Smooth muscle cell (in vitro differentiated cells): ENCODE measurements around the gene TGIF1. TPM values are rescaled to one million over a fixed set of nuclear protein-coding genes. Genes with fewer than 3 reads are reported as not detected.
A peak's percentile ranks its signal among the peaks of the same experiment; 100 is the strongest.

Experiments used
- DNase-seq: peaks from one replicate; lab custom pipeline; 2025; ENCODE audit not compliant: unreplicated experiment; lab: John Stamatoyannopoulos, UW
- H2AFZ ChIP-seq: fragments of 200-600 bp; sonication (generic); 2 replicates; pipeline ENCODE4 v1.6.0; 2016; ENCODE audit warnings: antibody characterized with exemption, low read depth, mild to moderate bottlenecking
- H3F3A ChIP-seq: fragments of 200-600 bp; sonication (generic); 2 replicates; pipeline ENCODE4 v1.6.0; 2017; ENCODE audit warnings: antibody characterized with exemption, low read depth
- H3K27ac ChIP-seq: fragments of 200-600 bp; sonication (generic); 2 replicates; pipeline ENCODE4 v1.5.1; 2016; ENCODE audit warnings: low read depth, mild to moderate bottlenecking
- H3K27me3 ChIP-seq: fragments of 200-600 bp; sonication (generic); 2 replicates; pipeline ENCODE4 v1.6.1; 2016; ENCODE audit warnings: low read depth, mild to moderate bottlenecking
- H3K36me3 ChIP-seq: fragments of 200-600 bp; sonication (generic); 2 replicates; pipeline ENCODE4 v1.5.1; 2016; ENCODE audit warnings: low read depth
- H3K4me1 ChIP-seq: fragments of 200-600 bp; sonication (generic); 2 replicates; pipeline ENCODE4 v1.5.1; 2016; ENCODE audit warnings: low read depth
- H3K4me2 ChIP-seq: fragments of 200-600 bp; sonication (generic); 2 replicates; pipeline ENCODE4 v1.6.0; 2016; ENCODE audit warnings: mild to moderate bottlenecking
- H3K4me3 ChIP-seq: fragments of 200-600 bp; sonication (generic); 2 replicates; pipeline ENCODE4 v1.5.1; 2016; ENCODE audit warnings: mild to moderate bottlenecking
- H3K79me2 ChIP-seq: fragments of 200-600 bp; sonication (generic); 2 replicates; pipeline ENCODE4 v1.6.0; 2016; ENCODE audit warnings: low read depth, mild to moderate bottlenecking
- H3K9ac ChIP-seq: fragments of 200-600 bp; sonication (generic); 2 replicates; pipeline ENCODE4 v1.6.0; 2016; ENCODE audit warnings: low read depth
- H3K9me3 ChIP-seq: fragments of 200-600 bp; sonication (generic); replicated peaks from 2 replicates; pipeline ENCODE4 v1.5.1; 2016; ENCODE audit warnings: low read depth
- H4K20me1 ChIP-seq: fragments of 200-600 bp; sonication (generic); 2 replicates; pipeline ENCODE4 v1.6.0; 2016; ENCODE audit warnings: low read depth
- CTCF ChIP-seq: fragments of 200-600 bp; sonication (generic); IDR thresholded peaks from 2 replicates; pipeline ENCODE4 v1.5.1; 2017; ENCODE audit warnings: borderline replicate concordance, mild to moderate bottlenecking, antibody characterized with exemption; ENCODE audit not compliant: insufficient read depth, poor library complexity, severe bottlenecking
- WGBS: methylation state at CpG from one replicate; pipeline ENCODE4 v1.1.7; 2016; ENCODE audit warnings: low lambda C conversion rate; 5-methylcytosine and 5-hydroxymethylcytosine counted together
- polyA plus RNA-seq: library from polyadenylated mRNA; unstranded; fragments of >200 nt; fragmentation: Nextera tagmentation; extraction: Ambion mirVana; gene quantifications from 2 replicates; pipeline ENCODE4 v1.2.1, GENCODE V29; 2016
- total RNA-seq: library from RNA; depleted of rRNA; stranded (reverse); fragments of >200 nt; gene quantifications from 2 replicates; pipeline ENCODE4 v1.2.3, GENCODE V29; 2014

Gene TGIF1
- total and polyA plus RNA-seq, 2 experiments from 2014 or later = 96.7 to 165 TPM

DNA sequence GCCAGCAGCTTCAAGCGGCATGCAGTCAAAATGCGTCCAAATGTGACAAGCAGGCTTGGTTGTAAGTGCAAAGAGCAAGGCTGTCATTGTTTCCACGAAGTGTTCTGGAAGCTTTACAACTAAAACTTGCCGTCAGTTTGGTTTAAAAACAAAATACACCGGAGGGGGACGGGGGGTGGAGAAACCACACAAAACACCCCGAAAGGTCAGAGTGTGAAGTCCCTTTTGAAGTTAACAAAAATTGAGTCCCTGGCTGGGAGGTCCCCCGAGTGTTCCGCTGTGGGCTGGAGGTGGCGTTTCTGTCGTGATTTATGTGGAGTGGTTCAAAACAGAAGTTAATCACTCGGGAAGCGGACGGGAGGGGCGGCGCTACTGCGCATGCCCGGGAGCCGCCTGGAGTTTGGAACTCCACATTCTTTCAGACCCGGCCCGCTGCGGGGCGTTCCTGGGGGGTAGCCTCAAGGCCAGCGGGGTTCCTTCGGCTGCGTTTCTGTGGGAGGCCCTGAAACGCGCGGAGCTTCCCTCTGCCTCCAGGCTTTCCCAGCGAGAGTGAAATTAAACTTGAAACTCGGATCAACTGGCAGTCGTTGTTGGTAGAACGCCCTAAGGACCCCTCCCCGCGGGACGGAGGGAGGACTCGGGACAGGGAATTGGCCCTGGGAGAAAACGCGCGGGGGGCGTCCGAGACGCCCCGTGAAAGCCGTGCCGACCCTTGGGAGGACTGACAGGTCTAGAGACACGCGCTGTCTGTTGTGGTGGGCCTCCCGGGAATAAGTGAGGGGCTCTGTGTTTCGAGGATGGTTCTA, 1.4 kb downstream of the TGIF1 start:
- Histone ChIP-seq H3K4me3 (peak overlapping the region; percentile 95), H3K27me3 (no peaks in the 10 kb centered on the region), H3K9me3 (no peaks in the 10 kb centered on the region), H3K36me3 (no peaks in the 10 kb centered on the region), H3K4me2 (peak overlapping the region; percentile 92), H3K27ac (peak overlapping the region; percentile 99), H3K79me2 (peaks cover 61% of the 10 kb centered on the region), H3K4me1 (peaks cover 42% of the 10 kb centered on the region), H3F3A (peaks cover 25% of the 10 kb centered on the region), H3K9ac (peak overlapping the region; percentile 99), H4K20me1 (peaks cover 42% of the 10 kb centered on the region), H2AFZ (no peak overlapping the region)
- no peak for TF ChIP-seq CTCF
- under 1% methylated on average over 50 of the region's 50 CpGs for WGBS
- DNase-seq = peak; percentile 78

GRCh38 chr18:3451989-3452749, 2.2 kb downstream of the TGIF1 start:
- Histone ChIP-seq H3K27ac (peak overlapping the region; percentile 99), H4K20me1 (peaks cover 50% of the 10 kb centered on the region), H3K4me2 (peak overlapping the region; percentile 92), H3K36me3 (no peaks in the 10 kb centered on the region), H3F3A (peaks cover 25% of the 10 kb centered on the region), H2AFZ (no peak overlapping the region), H3K79me2 (peaks cover 69% of the 10 kb centered on the region), H3K9ac (peak overlapping the region; percentile 99), H3K27me3 (no peaks in the 10 kb centered on the region), H3K9me3 (no peaks in the 10 kb centered on the region), H3K4me3 (peak overlapping the region; percentile 95), H3K4me1 (peaks cover 37% of the 10 kb centered on the region)
- TF ChIP-seq CTCF = no peak
- whole genome bisulfite sequencing = under 1% methylated on average over 43 of the region's 53 CpGs
- DNase-seq = no peak

GRCh38 chr18:3452750-3453539, 3.0 kb downstream of the TGIF1 start:
- H3K27me3 ChIP-seq = no peaks in the 10 kb centered on the region
- WGBS = under 1% methylated on average over 17 of the region's 17 CpGs
- peaks cover 36% of the 10 kb centered on the region for H3K4me1 ChIP-seq
- no peak overlapping the region for H2AFZ ChIP-seq
- peaks cover 57% of the 10 kb centered on the region for H4K20me1 ChIP-seq
- H3K4me2 ChIP-seq = peak overlapping the region; percentile 92
- peaks cover under 1% of the 10 kb centered on the region for H3K36me3 ChIP-seq
- TF ChIP-seq CTCF = no peak
- peaks cover 25% of the 10 kb centered on the region for H3F3A ChIP-seq
- peak overlapping the region; percentile 99 for H3K9ac ChIP-seq
- H3K79me2 ChIP-seq = peaks cover 75% of the 10 kb centered on the region
- no peaks in the 10 kb centered on the region for H3K9me3 ChIP-seq
- H3K27ac ChIP-seq = peak overlapping the region; percentile 99
- no peak for DNase-seq
- H3K4me3 ChIP-seq = peak overlapping the region; percentile 95
